Sciatic nerve (tissue), 2 donors: Measurements from ENCODE around the gene PIK3R6. TPM values are rescaled to one million over a fixed set of nuclear protein-coding genes. Genes with fewer than 3 reads are reported as not detected.

Source experiments
- ATAC-seq: fragments of 200-7000 bp; cut with Tn5 transposase; one replicate; pipeline ENCODE4 v1.9.1; 2020; ENCODE audit warnings: mild to moderate bottlenecking, moderate library complexity
- DNase-seq: peaks from one replicate; pipeline ENCODE4 v3.0.0-alpha.2; 2020; ENCODE audit warnings: low spot score
- intact Hi-C: fragments of 100-400 bp; cut with DNase I; formaldehyde crosslinking; loops from one replicate; pipeline ENCODE4 v1.14.2; 2022
- total RNA-seq: library from RNA; stranded (reverse); fragmentation: NEBNext Ultra II Directional; extraction: Animal tissue kit (Norgen Biotek cat#: 25700); gene quantifications from one replicate; pipeline ENCODE4 v1.2.1, GENCODE V29; 2021
- donor health status: DM: no; HTN: no; CAD: no.
- donor health status: DM: no; HTN: no; CAD: no.

The PIK3R6 gene
- total RNA-seq, 1 donor from 2014 or later, result 2.1 TPM

DNA sequence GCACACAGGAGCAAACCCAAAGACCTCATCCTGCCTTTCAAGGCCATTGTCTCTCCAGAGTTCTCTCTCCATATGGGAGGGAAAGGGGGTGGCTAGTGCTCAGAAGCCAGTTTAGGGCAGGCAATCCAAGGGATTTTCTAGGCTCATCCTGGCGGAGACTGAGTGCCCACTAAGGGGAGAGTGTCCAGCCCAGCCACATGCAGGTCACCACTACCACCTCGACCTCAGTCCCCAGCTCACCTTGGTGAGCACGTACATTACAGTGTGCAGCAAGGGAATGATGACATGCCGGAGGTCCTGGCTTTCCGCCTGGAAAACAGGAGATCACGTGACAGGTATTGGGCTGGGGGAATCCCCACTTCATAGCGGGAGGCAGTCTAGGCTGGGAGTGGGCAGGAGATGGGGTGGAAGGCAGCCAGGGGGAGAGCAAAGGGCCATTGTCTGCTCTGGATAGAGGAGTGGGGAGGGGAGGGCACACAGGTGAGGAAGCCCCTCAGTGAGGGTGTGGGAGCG lies 29.9 kb downstream of the PIK3R6 start:
- ATAC-seq (no peak), DNase-seq (peak; percentile 43)
- intact Hi-C loops, result no loop called here

DNA sequence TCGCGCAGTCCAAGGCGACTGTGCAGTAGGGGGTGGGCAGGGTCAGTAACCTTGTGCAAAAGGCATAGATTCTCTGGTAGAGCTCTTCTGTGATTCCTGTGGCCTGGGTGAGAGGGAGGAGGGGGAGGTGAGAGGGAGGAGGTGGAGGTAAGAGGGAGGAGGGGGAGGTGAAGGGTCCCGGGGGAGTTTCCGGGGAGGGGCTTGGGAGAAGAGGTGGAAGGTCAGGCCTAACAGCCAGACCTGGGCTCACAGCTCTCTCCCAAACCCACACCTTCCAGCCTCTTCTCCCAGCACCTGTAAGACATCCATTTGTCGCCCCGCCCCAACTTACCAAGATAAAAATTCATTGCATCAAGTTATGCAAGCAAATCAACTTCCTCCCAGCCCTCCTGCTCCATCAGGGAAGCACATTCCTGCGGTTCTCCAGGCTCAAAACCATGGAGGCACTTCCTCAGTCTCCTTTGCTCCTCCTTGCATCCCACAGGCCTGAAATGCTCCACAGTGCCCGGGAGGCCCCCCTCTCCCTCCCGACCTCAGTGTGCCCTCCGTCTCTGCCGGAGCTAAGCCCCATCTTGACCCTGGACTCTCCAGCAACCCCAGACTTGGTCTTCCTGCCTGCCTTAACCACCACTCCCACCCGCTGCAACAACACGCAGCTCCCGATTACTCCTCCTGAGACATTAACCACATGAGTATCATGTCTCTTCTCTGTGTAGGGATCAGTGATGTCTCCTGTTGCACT lies 30.5 kb downstream of the PIK3R6 start:
- intact Hi-C loops, result no loop called here
- DNase-seq (peak; percentile 44), ATAC-seq (no peak)

DNA sequence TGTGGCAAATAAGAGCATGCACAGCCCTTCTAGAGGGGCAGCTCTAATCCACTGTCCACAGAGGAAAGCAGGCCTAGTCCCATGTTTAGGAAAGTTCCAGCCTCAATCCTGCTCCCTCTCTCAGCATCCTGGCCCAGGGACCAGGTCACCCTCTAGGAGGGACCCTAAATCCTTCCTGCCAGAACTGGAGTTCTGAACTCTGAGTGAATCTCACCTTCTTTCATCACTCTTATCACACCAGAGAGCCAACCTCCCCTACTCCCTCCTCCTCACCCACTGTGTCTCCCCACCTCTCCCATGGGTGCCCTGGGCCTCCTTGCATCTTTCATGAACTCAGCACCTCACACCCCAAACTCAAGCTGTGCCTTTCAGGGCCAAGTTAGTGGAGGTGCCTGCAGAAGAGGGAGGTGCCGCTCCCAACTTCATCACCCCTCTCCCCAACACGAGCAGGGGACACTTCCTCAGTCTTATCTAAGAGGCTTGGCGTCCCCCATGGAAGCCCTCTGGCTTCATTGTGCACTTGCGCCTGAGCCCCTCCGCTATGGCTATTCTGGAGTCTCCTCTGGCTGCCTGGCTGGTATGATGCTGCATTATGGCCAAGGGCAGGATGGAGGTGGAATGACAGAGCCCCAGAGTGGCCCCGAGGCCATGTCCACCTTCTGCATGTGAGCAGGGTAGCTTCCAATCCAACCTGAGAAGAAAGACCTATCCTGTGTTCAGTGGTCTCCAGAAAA lies 31.7 kb downstream of the PIK3R6 start:
- no peak for ATAC-seq

DNA sequence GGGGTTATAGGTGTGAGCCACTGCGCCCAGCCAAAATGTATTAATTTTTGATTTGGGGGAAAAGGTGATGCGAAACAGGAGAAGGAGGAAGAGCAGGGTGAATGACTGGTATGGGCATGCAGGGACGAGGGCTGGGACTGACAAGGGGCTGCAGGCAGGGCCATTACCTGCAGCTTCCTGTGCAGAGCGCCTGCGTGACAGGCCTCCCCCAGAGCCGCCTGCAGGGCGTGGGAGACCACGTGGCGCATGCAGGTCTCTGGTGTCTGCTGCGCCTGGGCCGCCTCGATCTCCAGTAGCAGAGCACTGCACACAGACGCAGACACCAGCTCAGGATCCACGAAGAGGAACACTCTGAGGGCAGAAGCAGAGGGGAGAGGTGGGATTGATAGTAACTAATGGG lies 32.4 kb downstream of the PIK3R6 start:
- DNase-seq, result no peak
- no peak for ATAC-seq
- intact Hi-C loops, result no loop called here

More for the DNA sequence above, 31.7 kb downstream of the PIK3R6 start:
- intact Hi-C loops, result no loop called here
- DNase-seq, result no peak

GRCh38 chr17:8832711-8833352 lies 34.6 kb downstream of the PIK3R6 start:
- ATAC-seq (no peak), DNase-seq (no peak)
- intact Hi-C loops, result no loop called here

DNA sequence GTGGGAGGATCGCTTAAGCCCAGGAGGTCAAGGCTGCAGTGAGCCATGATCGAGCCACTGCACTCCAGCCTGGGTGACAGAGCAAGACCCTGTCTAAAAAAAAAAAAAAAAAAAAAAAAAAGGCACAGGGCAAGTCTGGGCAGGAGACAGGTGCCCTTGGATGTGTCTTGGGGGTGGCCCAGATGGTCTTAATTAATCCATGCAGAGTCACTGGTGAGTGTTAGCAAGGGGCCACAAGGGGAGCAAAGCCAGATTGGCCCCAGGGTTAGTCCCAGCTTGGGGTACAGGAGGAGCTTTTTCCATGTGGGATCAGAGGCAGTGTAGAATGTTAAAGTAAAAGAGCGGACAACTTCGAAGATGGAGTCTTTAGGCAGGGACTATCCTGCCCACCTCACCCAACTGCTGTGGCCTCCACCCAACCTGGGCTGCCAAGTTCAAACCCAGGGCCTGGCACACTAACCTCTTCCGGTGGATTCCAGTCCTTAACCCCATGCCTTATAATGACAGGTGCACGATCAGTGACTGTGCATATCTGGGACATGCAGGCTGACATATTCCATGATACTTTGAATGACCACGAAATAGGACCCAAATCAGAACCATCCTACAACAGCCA lies 36.1 kb downstream of the PIK3R6 start:
- ATAC-seq, result no peak
- DNase-seq, result no peak
- intact Hi-C loops, result no loop called here

DNA sequence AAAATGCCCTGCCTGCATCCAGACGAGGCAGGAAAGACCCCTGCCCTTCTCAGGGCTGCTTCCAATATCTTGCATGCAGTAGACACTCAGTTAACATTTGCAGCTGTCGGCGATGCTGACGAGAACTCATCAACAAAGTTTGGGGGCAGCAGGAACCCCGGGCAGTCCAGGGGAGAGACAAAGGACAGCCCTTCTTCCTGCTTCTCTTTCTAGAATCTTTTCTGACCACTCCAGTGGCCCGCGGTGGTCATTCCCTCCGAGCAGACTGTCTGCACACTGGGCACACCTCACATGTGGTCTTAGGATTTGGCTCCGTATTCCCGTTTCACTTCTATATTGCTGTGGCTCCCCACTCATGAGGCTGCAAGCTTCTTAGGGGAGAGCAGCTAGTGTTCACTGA lies 37.3 kb downstream of the PIK3R6 start:
- DNase-seq (no peak), ATAC-seq (no peak)
- intact Hi-C loops, result no loop called here

- ATAC-seq, result no peak
- intact Hi-C loops, result no loop called here
- DNase-seq, result no peak
These were observed 38.2 kb downstream of the PIK3R6 start for GRCh38 chr17:8829036-8829941.

- ATAC-seq, result no peak
These were observed 39.0 kb downstream of the PIK3R6 start for GRCh38 chr17:8828517-8828875.

GRCh38 chr17:8826808-8827435 lies 40.6 kb downstream of the PIK3R6 start:
- DNase-seq (no peak), ATAC-seq (no peak)
- intact Hi-C loops, result no loop called here

More at GRCh38 chr17:8828517-8828875, 39.0 kb downstream of the PIK3R6 start:
- intact Hi-C loops, result no loop called here
- no peak for DNase-seq

GRCh38 chr17:8825802-8826201 lies 41.7 kb downstream of the PIK3R6 start:
- no peak for ATAC-seq
- intact Hi-C loops, result no loop called here

DNA sequence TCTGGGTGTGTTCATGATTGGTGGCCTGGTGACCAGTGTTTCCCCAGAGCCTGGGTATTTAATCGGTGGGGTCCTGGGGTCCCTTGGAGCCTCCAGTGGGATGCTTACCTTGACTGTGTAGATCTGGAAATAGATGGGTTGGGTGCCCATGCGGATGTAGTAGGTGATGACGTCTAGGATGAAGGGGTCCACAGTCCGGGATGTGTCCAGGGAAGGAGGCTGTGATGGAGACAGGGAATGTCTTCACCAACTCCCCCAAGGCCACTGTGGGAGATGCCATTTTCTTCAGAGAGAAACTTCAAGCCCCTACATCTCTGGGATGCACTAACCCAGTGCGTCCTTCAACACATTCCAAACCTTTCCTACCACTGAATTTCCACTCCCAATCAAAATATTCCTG lies 44.2 kb downstream of the PIK3R6 start:
- intact Hi-C loops, result no loop called here
- DNase-seq (no peak), ATAC-seq (no peak)

More at GRCh38 chr17:8825802-8826201, 41.7 kb downstream of the PIK3R6 start:
- DNase-seq, result no peak

DNA sequence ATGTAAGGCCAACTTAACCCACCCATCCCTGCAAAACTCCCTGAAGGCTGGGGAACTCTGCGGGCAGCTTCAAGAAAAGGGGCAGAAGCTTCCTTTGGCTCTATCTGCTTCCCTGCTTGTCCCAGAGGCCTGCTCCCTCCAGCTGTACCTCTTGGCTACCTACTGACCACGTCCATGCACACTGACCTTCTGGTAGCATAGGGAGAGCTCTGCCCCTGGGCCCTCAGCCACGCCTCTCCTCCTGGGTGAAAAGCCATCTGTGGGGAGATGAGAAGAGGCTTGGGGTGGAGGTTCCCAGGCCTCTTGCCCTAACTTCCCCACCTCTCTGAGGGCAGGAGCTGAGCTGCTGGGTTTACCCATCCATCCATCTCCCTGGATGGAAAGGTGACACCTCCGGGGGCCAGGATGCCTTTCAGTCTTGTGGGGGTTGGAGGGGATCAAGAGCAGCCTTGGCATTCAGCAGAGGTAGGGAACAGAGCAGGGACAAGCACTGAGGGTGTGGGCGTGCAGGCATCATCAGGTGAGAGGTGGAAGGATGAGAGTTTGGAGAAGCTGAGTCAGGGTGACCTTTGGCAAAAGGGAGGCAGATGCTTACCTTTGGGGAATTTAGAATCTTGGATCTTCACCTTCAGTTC lies 45.0 kb downstream of the PIK3R6 start:
- ATAC-seq, result no peak

DNA sequence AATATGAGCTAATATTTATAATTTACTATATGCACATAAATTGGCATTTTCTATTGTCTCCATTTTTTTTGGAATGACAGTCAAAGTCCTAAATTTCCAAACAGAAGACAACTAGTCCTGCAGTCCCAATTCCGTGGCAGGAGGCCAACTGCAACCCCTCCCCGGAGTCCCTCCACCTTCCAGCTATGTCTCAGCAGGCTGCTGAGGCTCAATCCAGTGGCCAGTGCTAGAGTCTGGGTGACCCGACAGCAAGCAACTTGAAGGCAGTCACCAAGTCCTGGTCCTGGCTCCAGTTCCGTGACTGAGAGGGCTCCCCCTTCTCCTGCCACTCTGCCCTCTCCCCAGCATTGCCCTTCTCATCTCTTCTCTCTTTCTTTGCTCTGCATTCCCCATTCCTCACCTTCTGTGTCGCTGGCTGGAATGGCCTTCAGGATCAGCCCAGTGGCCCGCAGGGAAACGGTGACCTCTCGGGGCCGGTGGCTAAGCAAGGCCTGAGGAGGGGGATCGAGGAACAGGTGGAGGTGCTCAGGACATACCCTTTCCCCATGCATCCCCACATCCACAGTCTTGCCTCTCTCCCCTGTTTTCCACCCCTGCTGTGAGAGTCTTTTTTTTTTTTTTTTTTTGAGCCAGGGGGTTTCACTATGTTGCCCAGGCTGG lies 45.9 kb downstream of the PIK3R6 start:
- intact Hi-C loops, result no loop called here
- DNase-seq (no peak), ATAC-seq (no peak)

More for the DNA sequence above, 45.0 kb downstream of the PIK3R6 start:
- no peak for DNase-seq
- intact Hi-C loops, result no loop called here

DNA sequence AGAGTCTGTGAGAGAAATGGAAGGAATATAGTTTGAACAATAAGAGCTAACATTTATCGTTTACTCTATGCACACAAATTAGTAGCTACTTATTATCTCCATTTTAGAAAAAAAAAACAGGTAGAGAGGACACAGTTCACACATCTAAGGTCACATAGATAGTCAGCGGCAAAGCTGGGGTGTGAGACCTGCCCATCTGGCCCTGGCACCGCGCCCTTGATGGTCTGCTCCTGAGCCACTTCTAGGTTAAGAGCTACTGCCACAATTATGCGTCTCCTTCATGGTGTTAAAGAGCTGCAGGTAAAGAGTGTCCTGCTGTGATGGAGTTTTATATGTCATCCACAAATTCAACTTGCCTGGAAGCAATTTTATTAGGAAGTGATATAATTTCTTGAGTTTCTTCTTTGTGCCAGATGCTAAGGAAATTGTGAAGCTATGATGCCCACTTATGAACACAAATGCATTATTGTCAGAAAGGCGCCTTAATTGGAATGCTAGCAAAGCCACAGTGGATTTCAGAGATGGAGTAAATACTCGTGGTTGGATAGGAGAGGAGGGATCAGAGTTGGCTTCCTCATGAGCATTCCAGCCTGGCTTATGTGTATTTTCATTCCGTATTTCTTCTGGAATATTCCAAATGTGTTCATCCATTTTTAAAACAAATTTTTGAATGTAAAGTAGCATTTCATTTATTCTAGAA lies 47.0 kb downstream of the PIK3R6 start:
- ATAC-seq (no peak), DNase-seq (peak; percentile 45)
- intact Hi-C loops, result no loop called here

GRCh38 chr17:8818654-8819330 lies 48.7 kb downstream of the PIK3R6 start:
- DNase-seq, result peak; percentile 35
- intact Hi-C loops, result no loop called here
- ATAC-seq, result no peak
